GM21515 (cell line): ENCODE measurements around the gene FBXL7.

Experiments
- ATAC-seq: cut with Tn5 transposase; IDR thresholded peaks from one replicate; pipeline ENCODE4 v1.9.1; 2021; ENCODE audit not compliant: unreplicated experiment

The FBXL7 gene

GRCh38 chr5:15499528-15500324, at the start of gene FBXL7:
FBXL7 (plus strand) TSS chr5:15500180.
- no peak for ATAC-seq

GRCh38 chr5:15450473-15450872, 49.5 kb upstream of the FBXL7 start:
- no peak for ATAC-seq

GRCh38 chr5:15450949-15451348, 49.0 kb upstream of the FBXL7 start:
- no peak for ATAC-seq

- ATAC-seq = no peak
Measured at GRCh38 chr5:15452030-15452429, 48.0 kb upstream of the FBXL7 start.

GRCh38 chr5:15452781-15453180, 47.2 kb upstream of the FBXL7 start:
- ATAC-seq = no peak

GRCh38 chr5:15459200-15459599, 40.8 kb upstream of the FBXL7 start:
- no peak for ATAC-seq

GRCh38 chr5:15463231-15463980, 36.6 kb upstream of the FBXL7 start:
- ATAC-seq = no peak

- ATAC-seq = no peak
Measured at GRCh38 chr5:15472116-15472515, 27.9 kb upstream of the FBXL7 start.

GRCh38 chr5:15474143-15474719, 25.7 kb upstream of the FBXL7 start:
- ATAC-seq = no peak

- no peak for ATAC-seq
Measured at GRCh38 chr5:15475367-15475766, 24.6 kb upstream of the FBXL7 start.

GRCh38 chr5:15476977-15477376, 23.0 kb upstream of the FBXL7 start:
- no peak for ATAC-seq

- no peak for ATAC-seq
Measured at GRCh38 chr5:15480436-15480835, 19.5 kb upstream of the FBXL7 start.

- ATAC-seq = no peak
Measured at GRCh38 chr5:15483351-15484097, 16.5 kb upstream of the FBXL7 start.

- ATAC-seq = no peak
Measured at GRCh38 chr5:15487228-15487627, 12.8 kb upstream of the FBXL7 start.

GRCh38 chr5:15489571-15490235, 10.3 kb upstream of the FBXL7 start:
- no peak for ATAC-seq

GRCh38 chr5:15492545-15492944, 7.4 kb upstream of the FBXL7 start:
- no peak for ATAC-seq

- no peak for ATAC-seq
Measured at GRCh38 chr5:15493501-15493900, 6.5 kb upstream of the FBXL7 start.

GRCh38 chr5:15495026-15495425, 5.0 kb upstream of the FBXL7 start:
- ATAC-seq = no peak

- ATAC-seq = no peak
Measured at GRCh38 chr5:15496886-15497285, 3.1 kb upstream of the FBXL7 start.

- ATAC-seq = no peak
Measured at GRCh38 chr5:15500325-15501001, 483 bp downstream of the FBXL7 start.
